ENCODE results near the gene SNCAIP.

GRCh38 chr5:122368510-122369251 is 56.6 kb downstream of the SNCAIP start:
- no peak for TF ChIP-seq POLR2AphosphoS5 (IDR thresholded peaks at IDR 0.05; ENCODE audit: insufficient read depth in 1 of 2, low read depth in 1 of 2)
- TF ChIP-seq CTCF (IDR thresholded peaks at IDR 0.05) = no peak
